Aorta (tissue), 5 donors: ENCODE data around the gene IL17C. TPM values are rescaled to one million over a fixed set of nuclear protein-coding genes. Genes with fewer than 3 reads are reported as not detected.
A peak's percentile ranks its signal among the peaks of the same experiment; 100 is the strongest.

Experiments
- ATAC-seq: fragments of 200-7000 bp; cut with Tn5 transposase; one replicate; pipeline ENCODE4 v1.9.1; 2022; ENCODE audit warnings: moderate library complexity; ENCODE audit not compliant: low FRiP score
- DNase-seq, 2 donors: peaks; one replicate each; pipeline ENCODE4 v3.0.0-alpha.2; 2020
- H3K27ac ChIP-seq, 2 donors: one replicate each; pipeline ENCODE4 v1.5.1; 2013; ENCODE audit warnings: low read length in 2 of 2, mild to moderate bottlenecking in 2 of 2, moderate library complexity in 2 of 2, control low read depth in 1 of 2, inconsistent platforms in 1 of 2, low read depth in 1 of 2
- H3K27me3 ChIP-seq, 2 donors: one replicate each; pipeline ENCODE4 v1.6.1; 2013; ENCODE audit warnings: control low read depth in 1 of 2, low read length in 1 of 2, mild to moderate bottlenecking in 1 of 2, moderate library complexity in 1 of 2; ENCODE audit not compliant: insufficient read depth in 2 of 2, control insufficient read depth in 1 of 2
- H3K36me3 ChIP-seq, 2 donors: one replicate each; pipeline ENCODE4 v1.6.1; 2013; ENCODE audit warnings: control low read depth in 1 of 2, low read length in 1 of 2, mild to moderate bottlenecking in 1 of 2; ENCODE audit not compliant: insufficient read depth in 2 of 2, control insufficient read depth in 1 of 2
- H3K4me1 ChIP-seq, 2 donors: one replicate each; pipeline ENCODE4 v1.6.1; 2013; ENCODE audit warnings: low read length in 2 of 2, control low read depth in 1 of 2, mild to moderate bottlenecking in 1 of 2, moderate library complexity in 1 of 2; ENCODE audit not compliant: insufficient read depth in 2 of 2, control insufficient read depth in 1 of 2
- H3K4me3 ChIP-seq, 2 donors: one replicate each; pipeline ENCODE4 v1.5.1; 2013; ENCODE audit warnings: low read length in 2 of 2, control low read depth in 1 of 2, mild to moderate bottlenecking in 1 of 2
- H3K9me3 ChIP-seq: one replicate; pipeline ENCODE4 v1.6.1; 2013; ENCODE audit warnings: mild to moderate bottlenecking, low read length; ENCODE audit not compliant: control insufficient read depth
- WGBS, 2 donors: extraction: QIAGEN DNeasy Blood & Tissue Kit; methylation state at CpG; one replicate each; pipeline ENCODE4 v1.1.7; 2013; 5-methylcytosine and 5-hydroxymethylcytosine counted together
- intact Hi-C, 2 donors: fragments of 100-400 bp; cut with DNase I; formaldehyde crosslinking; loops; one replicate each; pipeline versions ENCODE4 v1.14.2 to v1.15.0; 2022
- long read RNA-seq, 2 donors: library from polyadenylated mRNA; unstranded; transcript quantifications; one replicate each; pipeline ENCODE4 v2.0.0, GENCODE V29; 2020 to 2021
- polyA plus RNA-seq, 2 donors: library from polyadenylated mRNA; stranded (reverse); fragments of 200-250 nt; gene quantifications; one replicate each; pipeline ENCODE4 v1.2.3, GENCODE V29; 2013
- total RNA-seq, 2 donors: library from RNA; stranded (reverse); fragmentation: NEBNext Ultra II Directional; extraction: Animal tissue kit (Norgen Biotek cat#: 25700); gene quantifications; one replicate each; pipeline ENCODE4 v1.2.1, GENCODE V29; 2021
- donor health status: healthy with polysubstance abuse.
- donor health status: Bipolar disorder and iron deficiency.
- donor health status: DM: no; HTN: no; CAD: no.
- donor health status: DM: no; HTN: no; CAD: no.
- donor health status: DM: yes; HTN: yes; CAD: no.

Gene IL17C
- not detected for total RNA-seq
- polyA plus RNA-seq: not detected
- long read RNA-seq, donor 1: 0 reads
- long read RNA-seq, donor 2: 0 reads

- no peaks in the 10 kb centered on the region for H3K4me1 ChIP-seq
- no peak within 1 kb of the TSS for H3K4me3 ChIP-seq
- H3K27me3 ChIP-seq: no peaks in the 10 kb centered on the region
- no peaks in the 10 kb centered on the region for H3K9me3 ChIP-seq
- no peaks in the 10 kb centered on the region for H3K36me3 ChIP-seq
- no peak for ATAC-seq
- intact Hi-C loops: no loop called here
- 47 to 48% methylated on average over 27 of the region's 27 CpGs for whole genome bisulfite sequencing, 2 donors
- no peak for DNase-seq
- no peak within 1 kb of the TSS for H3K27ac ChIP-seq
Observed at GRCh38 chr16:88638323-88639230, at the start of gene IL17C. Gene IL17C, plus strand, starts transcription at chr16:88638572. Its CDS starts 70 bp downstream, at chr16:88638642.

DNA sequence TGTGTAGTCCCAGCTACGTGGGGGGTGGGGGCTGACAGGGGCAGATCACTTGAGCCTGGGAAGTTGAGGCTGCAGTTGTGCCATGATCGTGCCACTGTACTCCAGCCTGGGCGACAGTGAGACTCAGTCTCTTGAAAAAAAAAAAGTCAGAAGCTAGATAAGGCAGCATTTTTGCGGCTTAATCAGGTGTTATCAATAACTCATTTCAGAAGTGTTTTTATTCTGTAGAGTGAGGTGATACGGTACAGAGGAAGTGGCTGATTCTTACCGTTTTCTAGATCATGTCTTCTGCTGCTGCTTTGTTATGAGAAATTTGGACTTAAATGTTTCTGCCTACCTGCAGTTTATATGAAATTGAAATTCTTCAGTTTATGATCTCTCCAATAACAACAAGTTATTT, 49.6 kb upstream of the IL17C start:
- DNase-seq (no peak), ATAC-seq (no peak)
- WGBS, 2 donors: 81 to 82% methylated on average over 6 of the region's 6 CpGs
- no peaks in the 10 kb centered on the region for H3K27me3 ChIP-seq
- no peak overlapping the region for H3K27ac ChIP-seq
- intact Hi-C loops: no loop called here
- H3K9me3 ChIP-seq: no peaks in the 10 kb centered on the region
- H3K4me1 ChIP-seq: no peaks in the 10 kb centered on the region
- peaks cover 0 to 12% of the 10 kb centered on the region in 2 donors for H3K36me3 ChIP-seq
- H3K4me3 ChIP-seq: no peak overlapping the region

DNA sequence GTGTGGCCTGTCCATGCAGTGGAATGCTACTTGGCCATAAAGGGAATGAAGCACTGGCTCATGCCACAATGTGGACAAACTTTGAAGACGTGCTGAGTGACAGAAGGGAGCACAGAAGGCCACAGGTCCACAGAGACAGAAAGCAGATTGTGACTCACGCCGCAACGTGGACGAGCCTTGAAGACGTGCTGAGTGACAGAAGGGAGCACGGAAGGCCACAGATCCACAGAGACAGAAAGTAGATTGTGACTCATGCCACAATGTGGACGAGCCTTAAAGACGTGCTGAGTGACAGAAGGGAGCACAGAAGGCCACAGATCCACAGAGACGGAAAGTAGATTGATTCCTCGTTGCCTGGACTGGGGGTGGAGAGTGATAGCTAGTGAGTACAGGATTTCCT, 48.9 kb upstream of the IL17C start:
- H3K27me3 ChIP-seq: no peaks in the 10 kb centered on the region
- no peaks in the 10 kb centered on the region for H3K9me3 ChIP-seq
- 85 to 86% methylated on average over 11 of the region's 11 CpGs for WGBS, 2 donors
- no peak overlapping the region for H3K27ac ChIP-seq
- H3K36me3 ChIP-seq: peaks cover 0 to 12% of the 10 kb centered on the region in 2 donors
- intact Hi-C loops: no loop called here
- ATAC-seq (no peak), DNase-seq (no peak)
- no peaks in the 10 kb centered on the region for H3K4me1 ChIP-seq
- no peak overlapping the region for H3K4me3 ChIP-seq

GRCh38 chr16:88591577-88592021, 46.8 kb upstream of the IL17C start:
- Histone ChIP-seq H3K9me3 (no peaks in the 10 kb centered on the region), H3K27me3 (no peaks in the 10 kb centered on the region), H3K4me1 (no peaks in the 10 kb centered on the region), H3K36me3 (peaks cover 0 to 10% of the 10 kb centered on the region in 2 donors), H3K27ac (no peak overlapping the region), H3K4me3 (no peak overlapping the region)
- peak in 1 of 2 donors; percentile 78 for DNase-seq
- no peak for ATAC-seq
- intact Hi-C loops: no loop called here
- 89% methylated on average over 10 of the region's 10 CpGs for WGBS, 2 donors

DNA sequence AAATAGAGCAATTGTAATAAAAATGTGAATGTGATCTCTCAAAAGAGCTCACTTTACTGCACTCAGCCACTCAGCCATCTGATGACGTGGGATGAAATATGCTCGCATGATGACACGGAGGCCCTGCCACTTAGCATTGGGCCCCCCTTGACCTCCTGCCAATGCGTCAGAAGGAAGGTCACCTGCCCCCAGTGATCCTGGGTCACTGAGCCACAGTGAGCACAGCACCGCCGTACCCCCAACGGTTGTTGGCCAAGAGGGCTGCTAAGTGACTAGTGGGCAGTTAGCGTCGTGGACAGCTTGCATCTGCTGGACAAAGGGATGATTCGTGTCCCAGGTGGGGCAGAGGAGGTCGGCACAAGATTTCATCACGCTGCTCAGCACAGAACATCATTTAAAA, 45.3 kb upstream of the IL17C start:
- Histone ChIP-seq H3K36me3 (peaks cover 0 to 8% of the 10 kb centered on the region in 2 donors), H3K27ac (no peak overlapping the region), H3K27me3 (no peaks in the 10 kb centered on the region), H3K4me1 (no peaks in the 10 kb centered on the region), H3K9me3 (no peaks in the 10 kb centered on the region), H3K4me3 (no peak overlapping the region)
- intact Hi-C loops: no loop called here
- ATAC-seq: no peak
- no peak for DNase-seq
- WGBS, 2 donors: 92 to 93% methylated on average over 12 of the region's 12 CpGs

DNA sequence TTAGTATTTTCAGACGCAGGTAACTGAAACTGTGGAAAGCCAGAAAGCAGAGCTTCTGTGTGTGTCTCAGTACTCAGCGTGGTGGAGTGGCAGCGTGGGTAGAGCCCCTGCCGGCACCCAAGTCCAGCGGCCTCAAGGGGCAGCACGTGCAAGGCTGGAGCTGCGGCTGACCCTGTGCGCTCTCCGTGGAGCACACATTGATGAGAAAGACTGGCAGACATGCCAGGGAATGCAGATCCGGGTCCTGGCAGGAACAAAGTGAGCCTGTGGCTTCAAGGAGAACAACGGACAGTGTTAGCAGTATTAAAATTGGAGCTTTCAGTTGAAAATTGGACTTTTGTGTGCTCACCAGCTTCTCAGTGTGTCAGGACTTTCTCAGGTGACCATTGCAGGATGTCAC, 44.9 kb upstream of the IL17C start:
- H3K36me3 ChIP-seq: peaks cover 0 to 8% of the 10 kb centered on the region in 2 donors
- 72 to 73% methylated on average over 11 of the region's 11 CpGs for WGBS, 2 donors
- no peak for ATAC-seq

GRCh38 chr16:88593910-88594309, 44.5 kb upstream of the IL17C start:
- Histone ChIP-seq H3K4me3 (no peak overlapping the region), H3K27me3 (no peaks in the 10 kb centered on the region), H3K9me3 (no peaks in the 10 kb centered on the region), H3K36me3 (peaks cover 0 to 8% of the 10 kb centered on the region in 2 donors), H3K4me1 (no peaks in the 10 kb centered on the region), H3K27ac (no peak overlapping the region)
- DNase-seq (no peak), ATAC-seq (no peak)
- intact Hi-C loops: no loop called here
- WGBS, 2 donors: 92% methylated on average over 6 of the region's 6 CpGs

More for the DNA sequence above, 44.9 kb upstream of the IL17C start:
- no peaks in the 10 kb centered on the region for H3K9me3 ChIP-seq
- H3K27me3 ChIP-seq: no peaks in the 10 kb centered on the region
- intact Hi-C loops: no loop called here
- no peak overlapping the region for H3K4me3 ChIP-seq
- no peaks in the 10 kb centered on the region for H3K4me1 ChIP-seq
- no peak for DNase-seq
- H3K27ac ChIP-seq: no peak overlapping the region

- ATAC-seq (no peak), DNase-seq (no peak)
- no peak overlapping the region for H3K4me3 ChIP-seq
- H3K27me3 ChIP-seq: no peaks in the 10 kb centered on the region
- H3K27ac ChIP-seq: no peak overlapping the region
- WGBS, 2 donors: 91 to 93% methylated on average over 6 of the region's 6 CpGs
- H3K36me3 ChIP-seq: peaks cover 0 to 14% of the 10 kb centered on the region in 2 donors
- H3K4me1 ChIP-seq: no peaks in the 10 kb centered on the region
- intact Hi-C loops: no loop called here
- H3K9me3 ChIP-seq: no peaks in the 10 kb centered on the region
Observed at GRCh38 chr16:88595101-88595500, 43.3 kb upstream of the IL17C start.

GRCh38 chr16:88595921-88596320, 42.5 kb upstream of the IL17C start:
- H3K36me3 ChIP-seq: peaks cover 3 to 18% of the 10 kb centered on the region in 2 donors
- H3K4me1 ChIP-seq: no peaks in the 10 kb centered on the region
- H3K27me3 ChIP-seq: no peaks in the 10 kb centered on the region
- no peak for ATAC-seq
- intact Hi-C loops: no loop called here
- no peak for DNase-seq
- H3K9me3 ChIP-seq: no peaks in the 10 kb centered on the region
- WGBS, 2 donors: 94 to 96% methylated on average over 10 of the region's 10 CpGs
- no peak overlapping the region for H3K4me3 ChIP-seq
- H3K27ac ChIP-seq: no peak overlapping the region
